Karpas-422 (cell line): Measurements from ENCODE around the gene ATF5. TPM values are rescaled to one million over a fixed set of nuclear protein-coding genes. Genes with fewer than 3 reads are reported as not detected.

Source experiments
- DNase-seq: peaks from one replicate; pipeline ENCODE4 v3.0.0-alpha.2; 2015
- H2AFZ ChIP-seq: fragments of 200-600 bp; sonication (generic); 2 replicates; pipeline ENCODE4 v1.6.1; 2014; ENCODE audit warnings: antibody characterized with exemption, low read length, mixed read lengths
- H3K27ac ChIP-seq: fragments of 200-600 bp; sonication (generic); 2 replicates; pipeline ENCODE4 v1.5.1; 2014; ENCODE audit warnings: mild to moderate bottlenecking, low read length, moderate library complexity
- H3K27me3 ChIP-seq: fragments of 200-600 bp; sonication (generic); 2 replicates; pipeline ENCODE4 v1.6.1; 2014; ENCODE audit warnings: low read length, mixed read lengths
- H3K36me3 ChIP-seq: fragments of 200-600 bp; sonication (generic); 2 replicates; pipeline ENCODE4 v1.6.1; 2014; ENCODE audit warnings: low read length, mixed read lengths; ENCODE audit not compliant: insufficient read depth
- H3K4me1 ChIP-seq: fragments of 200-600 bp; sonication (generic); 2 replicates; pipeline ENCODE4 v1.6.1; 2014; ENCODE audit warnings: mild to moderate bottlenecking, low read length, mixed read lengths
- H3K4me2 ChIP-seq: fragments of 200-600 bp; sonication (generic); 2 replicates; pipeline ENCODE4 v1.6.1; 2014; ENCODE audit warnings: low read length, low read depth, mild to moderate bottlenecking; ENCODE audit not compliant: poor library complexity, severe bottlenecking
- H3K4me3 ChIP-seq: fragments of 200-600 bp; sonication (generic); 2 replicates; pipeline ENCODE4 v1.5.1; 2014; ENCODE audit warnings: mild to moderate bottlenecking, antibody characterized with exemption, low read length, mixed read lengths
- H3K79me2 ChIP-seq: fragments of 200-600 bp; sonication (generic); 2 replicates; pipeline ENCODE4 v1.6.1; 2014; ENCODE audit warnings: mild to moderate bottlenecking, low read length, mixed read lengths
- H3K9ac ChIP-seq: fragments of 200-600 bp; sonication (generic); 2 replicates; pipeline ENCODE4 v1.6.0; 2014; ENCODE audit warnings: low read length
- H3K9me2 ChIP-seq: fragments of 200-600 bp; sonication (generic), shearing (Covaris generic); replicated peaks from 2 replicates; pipeline ENCODE4 v1.6.0; 2014; ENCODE audit warnings: mild to moderate bottlenecking, low read length, moderate library complexity; ENCODE audit not compliant: insufficient read depth
- H3K9me3 ChIP-seq: fragments of 300-700, 200-600 bp; sonication (generic); 2 replicates; pipeline ENCODE4 v1.6.1; 2014; ENCODE audit warnings: low read length, mixed read lengths
- H4K20me1 ChIP-seq: fragments of 200-600 bp; sonication (generic); 2 replicates; pipeline ENCODE4 v1.6.1; 2014; ENCODE audit warnings: mild to moderate bottlenecking, antibody characterized with exemption, low read length, low read depth; ENCODE audit not compliant: insufficient read depth
- total RNA-seq: library from RNA; depleted of rRNA; stranded (reverse); fragments of >200 nt; shearing (Covaris generic); gene quantifications from 2 replicates; pipeline ENCODE4 v1.2.3, GENCODE V29; 2014; ENCODE audit warnings: low replicate concordance

ATF5 gene
- total RNA-seq, 1 experiment from 2014 or later, result 537 TPM

DNA sequence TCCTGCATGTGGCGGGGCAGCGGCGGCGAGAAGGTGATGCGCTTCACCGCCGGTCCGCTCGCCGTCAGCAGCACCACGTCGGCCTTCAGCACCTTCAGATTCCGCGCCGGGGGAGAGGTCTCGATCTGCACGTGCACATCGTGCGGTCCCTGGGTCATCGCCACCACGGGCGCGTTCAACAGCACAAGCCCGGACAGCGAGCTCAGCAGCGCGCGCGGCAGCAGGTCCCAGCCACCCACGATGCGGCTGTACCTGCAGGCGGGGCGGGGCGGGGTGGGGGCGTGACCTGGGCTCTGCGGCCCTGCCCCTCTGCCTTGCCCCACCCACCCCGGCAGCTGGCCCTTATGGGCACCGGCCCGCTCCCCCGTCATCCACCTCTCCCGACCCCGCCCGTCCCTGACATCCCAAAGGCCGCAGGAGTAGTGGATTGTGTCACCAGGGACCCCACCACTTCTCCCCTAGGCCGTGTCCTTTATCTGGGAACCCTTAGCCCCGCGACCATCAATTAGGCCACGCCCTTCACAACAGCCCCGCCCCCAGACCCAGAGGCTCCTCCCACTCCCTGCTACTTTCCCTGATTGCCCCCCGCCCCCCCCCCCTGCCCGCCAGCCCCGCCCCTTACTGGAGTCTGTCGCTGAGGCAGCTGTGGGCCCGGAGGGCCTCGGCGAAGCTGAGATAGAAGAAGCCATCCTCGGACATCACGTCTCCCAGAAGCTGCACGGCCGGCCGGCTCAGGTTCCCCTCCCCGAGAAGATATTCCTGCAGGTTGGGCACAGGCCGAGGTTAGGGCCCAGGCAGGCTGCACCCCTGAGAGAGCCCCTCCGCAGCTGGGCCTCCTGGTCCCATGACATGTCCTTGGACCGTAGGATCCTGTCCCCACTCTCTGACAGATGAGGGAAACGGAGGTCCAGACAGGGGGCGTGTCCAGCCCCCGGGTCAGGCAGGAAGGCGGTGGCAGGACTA, 38.4 kb upstream of the ATF5 start:
- Histone ChIP-seq H3K79me2 (no peaks in the 10 kb centered on the region), H3K4me2 (peak overlapping the region; percentile 70), H3K4me1 (peaks cover 21% of the 10 kb centered on the region), H3K9me3 (no peaks in the 10 kb centered on the region), H2AFZ (peak overlapping the region; percentile 88; the same call in 1 of the 2 replicates), H3K27ac (no peak overlapping the region), H3K9ac (peak overlapping the region; percentile 62), H4K20me1 (peaks cover 17% of the 10 kb centered on the region; the same call in 1 of the 2 replicates), H3K9me2 (no peaks in the 10 kb centered on the region), H3K4me3 (peak overlapping the region; percentile 66), H3K27me3 (peaks cover 3% of the 10 kb centered on the region; the same call in 1 of the 2 replicates), H3K36me3 (no peaks in the 10 kb centered on the region)
- peak; percentile 92 for DNase-seq

DNA sequence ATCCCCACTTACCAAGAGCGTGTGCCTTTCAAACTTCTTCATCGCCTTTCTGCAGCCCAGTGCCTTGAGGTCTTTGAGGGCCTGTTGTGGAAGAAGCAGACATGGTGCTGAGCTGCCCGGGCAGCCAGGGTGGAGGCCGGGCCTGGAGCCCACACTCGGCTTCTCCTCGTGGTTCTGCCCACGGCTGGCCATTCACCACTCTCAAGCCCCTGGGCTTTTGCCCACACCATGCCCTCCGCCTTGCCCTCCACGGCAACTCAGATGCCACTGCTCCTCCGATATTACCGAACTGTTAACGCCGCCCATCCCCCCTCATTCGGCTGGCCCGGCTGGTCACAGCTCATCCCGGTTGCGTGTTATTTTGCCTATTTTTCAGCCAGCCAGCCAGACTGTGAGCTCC, 37.6 kb upstream of the ATF5 start:
- H2AFZ ChIP-seq, result no peak overlapping the region

DNA sequence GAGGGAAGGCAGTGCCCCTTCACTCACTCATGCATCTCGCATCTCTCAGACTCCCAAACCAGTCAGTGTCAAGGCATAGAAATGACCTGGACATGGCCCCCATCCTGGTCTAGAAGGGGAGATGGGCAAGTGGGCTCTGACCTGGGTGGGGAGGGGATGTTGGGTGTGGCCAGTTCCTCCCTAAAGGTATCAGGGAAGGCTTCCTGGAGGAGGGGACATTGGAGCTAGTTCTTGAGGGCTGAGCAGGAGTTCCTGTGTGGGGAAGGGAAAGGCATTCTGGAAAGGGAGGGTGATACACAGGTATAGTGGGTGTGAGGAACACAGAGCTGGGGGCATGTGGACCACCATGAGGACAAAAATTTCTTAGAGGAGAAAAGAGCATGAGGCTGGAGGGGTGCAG, 36.3 kb upstream of the ATF5 start:
- peaks cover 30% of the 10 kb centered on the region for H3K4me1 ChIP-seq
- H3K4me3 ChIP-seq, result no peak overlapping the region
- H3K9me3 ChIP-seq, result no peaks in the 10 kb centered on the region

More for the DNA sequence above, 37.6 kb upstream of the ATF5 start:
- Histone ChIP-seq H3K4me3 (no peak overlapping the region), H3K9me3 (no peaks in the 10 kb centered on the region), H3K27ac (no peak overlapping the region), H3K36me3 (no peaks in the 10 kb centered on the region), H3K9ac (no peak overlapping the region), H3K4me1 (peaks cover 21% of the 10 kb centered on the region), H4K20me1 (peaks cover 19% of the 10 kb centered on the region; the same call in 1 of the 2 replicates), H3K4me2 (no peak overlapping the region), H3K79me2 (no peaks in the 10 kb centered on the region), H3K9me2 (no peaks in the 10 kb centered on the region), H3K27me3 (peaks cover 3% of the 10 kb centered on the region; the same call in 1 of the 2 replicates)
- DNase-seq, result no peak

DNA sequence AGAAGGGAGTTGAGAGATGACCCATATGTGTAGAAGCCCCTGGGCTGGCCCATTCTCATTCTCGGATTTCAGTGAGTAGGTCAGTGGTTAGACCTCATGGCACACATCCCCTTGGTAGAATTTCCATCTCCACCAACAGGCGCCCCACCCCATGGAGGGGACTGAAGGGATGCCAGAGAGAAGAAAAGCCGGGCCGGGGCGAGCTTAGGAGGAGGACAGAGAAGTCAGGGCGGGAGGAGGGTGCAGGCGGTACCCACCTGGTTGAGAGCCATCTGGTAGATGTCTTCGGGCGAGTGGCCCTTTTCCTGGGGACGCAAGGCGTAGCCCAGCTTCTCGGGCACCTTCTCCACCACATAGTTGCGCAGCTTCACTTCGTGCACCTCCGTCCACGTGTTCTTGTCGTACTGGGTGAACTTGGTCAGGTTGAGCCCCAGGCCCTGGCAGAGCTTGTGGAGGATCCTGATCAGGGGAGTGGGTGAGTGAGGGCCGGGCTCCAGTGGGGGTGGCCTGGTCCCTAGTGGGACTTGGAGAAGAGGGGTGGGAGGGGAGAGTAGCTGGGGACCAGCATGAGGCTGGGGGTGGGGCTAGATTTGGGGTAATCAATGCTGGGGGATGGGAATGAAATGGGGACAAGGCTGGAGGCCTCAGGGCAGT, 34.9 kb upstream of the ATF5 start:
- Histone ChIP-seq H3K4me1 (peaks cover 26% of the 10 kb centered on the region), H3K27ac (no peak overlapping the region), H3K4me3 (no peak overlapping the region), H3K36me3 (no peaks in the 10 kb centered on the region), H3K27me3 (peaks cover 3% of the 10 kb centered on the region; the same call in 1 of the 2 replicates), H3K9ac (no peak overlapping the region), H3K4me2 (no peak overlapping the region), H2AFZ (no peak overlapping the region), H3K9me2 (no peaks in the 10 kb centered on the region), H4K20me1 (0 out of 2 replicates have a peak, but pooled peaks cover 10% of the 10 kb centered on the region), H3K9me3 (no peaks in the 10 kb centered on the region), H3K79me2 (no peaks in the 10 kb centered on the region)
- no peak for DNase-seq

More for the DNA sequence above, 36.3 kb upstream of the ATF5 start:
- H2AFZ ChIP-seq, result no peak overlapping the region
- H3K9me2 ChIP-seq, result no peaks in the 10 kb centered on the region
- no peaks in the 10 kb centered on the region for H3K36me3 ChIP-seq
- H3K79me2 ChIP-seq, result no peaks in the 10 kb centered on the region
- no peak overlapping the region for H3K27ac ChIP-seq
- no peak for DNase-seq
- no peak overlapping the region for H3K9ac ChIP-seq
- no peak overlapping the region for H3K4me2 ChIP-seq
- H4K20me1 ChIP-seq, result 0 out of 2 replicates have a peak, but pooled peaks cover 12% of the 10 kb centered on the region
- H3K27me3 ChIP-seq, result peaks cover 3% of the 10 kb centered on the region; the same call in 1 of the 2 replicates

DNA sequence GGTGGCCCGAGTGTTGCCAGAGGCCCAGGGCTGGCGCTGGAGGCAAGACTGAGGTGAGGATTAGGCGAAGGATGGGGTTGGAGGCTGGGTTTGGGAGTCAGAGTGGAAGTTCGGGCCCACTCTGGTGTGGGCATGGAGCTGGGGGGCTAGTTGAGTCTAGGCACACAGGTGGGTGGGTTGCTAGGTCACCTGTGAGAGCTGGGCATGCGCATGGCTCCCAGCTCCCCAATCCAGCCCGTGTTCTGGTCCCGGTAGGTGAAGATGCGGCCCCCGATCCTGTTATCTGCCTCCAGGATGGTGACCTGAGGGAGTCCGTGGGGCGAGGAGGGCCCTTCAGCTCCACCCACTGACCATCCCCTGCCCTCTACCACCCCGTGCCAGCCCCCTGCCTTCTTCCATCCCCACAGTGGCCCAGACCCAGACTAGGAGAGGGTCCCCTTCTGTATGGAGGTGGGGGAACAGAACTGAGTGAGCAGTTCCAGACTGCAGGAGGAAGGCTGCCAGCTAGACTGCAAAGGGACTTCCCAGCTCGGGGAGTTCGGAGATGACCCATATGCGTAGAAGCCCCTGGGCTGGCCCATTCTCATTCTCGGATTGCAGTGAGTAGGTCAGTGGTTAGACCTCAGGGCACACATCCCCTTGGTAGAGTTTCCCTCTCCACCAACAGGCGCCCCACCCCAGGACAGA, 34.0 kb upstream of the ATF5 start:
- Histone ChIP-seq H3K79me2 (no peaks in the 10 kb centered on the region), H3K27me3 (peaks cover 3% of the 10 kb centered on the region; the same call in 1 of the 2 replicates), H3K4me2 (no peak overlapping the region), H2AFZ (no peak overlapping the region), H3K27ac (no peak overlapping the region), H3K36me3 (no peaks in the 10 kb centered on the region), H3K4me1 (peaks cover 22% of the 10 kb centered on the region), H3K9me2 (no peaks in the 10 kb centered on the region), H3K9ac (no peak overlapping the region), H4K20me1 (0 out of 2 replicates have a peak, but pooled peaks cover 10% of the 10 kb centered on the region), H3K9me3 (no peaks in the 10 kb centered on the region), H3K4me3 (no peak overlapping the region)
- no peak for DNase-seq

DNA sequence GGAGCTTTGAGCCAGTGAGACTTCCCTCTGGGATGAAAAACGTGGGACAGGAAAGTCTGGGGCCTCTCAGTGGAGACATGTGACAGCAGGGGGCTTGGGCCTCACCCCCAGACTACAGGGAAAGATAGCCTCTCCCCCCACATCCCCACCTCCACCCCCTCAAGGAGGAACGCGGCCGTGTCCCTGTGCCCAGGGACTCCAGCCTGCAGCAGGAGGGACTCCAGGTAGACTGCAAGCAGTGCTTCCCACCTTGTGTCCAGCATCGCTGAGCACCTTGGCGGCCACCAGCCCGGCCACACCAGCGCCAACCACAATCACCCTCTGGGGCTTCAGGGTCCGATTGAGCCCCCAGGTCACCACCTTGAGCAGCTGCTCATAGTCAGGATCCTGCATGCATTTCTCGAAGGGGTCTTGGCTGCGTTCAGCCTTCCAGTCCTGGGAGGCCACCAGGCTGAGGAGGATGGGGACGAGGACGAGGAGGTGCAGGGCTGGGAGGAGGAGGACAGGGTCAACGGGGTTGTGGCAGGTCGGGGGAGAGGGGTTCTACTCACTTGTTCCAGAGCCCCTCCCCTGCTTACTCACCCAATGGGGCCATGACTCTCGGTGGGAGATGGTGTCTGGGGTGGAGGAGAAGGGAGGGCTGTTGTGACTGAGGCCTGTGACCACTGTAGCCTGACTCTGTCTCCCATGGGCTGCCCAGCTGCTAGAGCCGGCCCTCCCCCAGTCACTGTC, 33.3 kb upstream of the ATF5 start:
- no peaks in the 10 kb centered on the region for H3K9me3 ChIP-seq
- H3K27me3 ChIP-seq, result peaks cover 3% of the 10 kb centered on the region; the same call in 1 of the 2 replicates
- DNase-seq, result no peak
- H3K4me2 ChIP-seq, result no peak overlapping the region
- H3K79me2 ChIP-seq, result no peaks in the 10 kb centered on the region
- no peak overlapping the region for H3K9ac ChIP-seq
- no peak overlapping the region for H3K27ac ChIP-seq
- peaks cover 16% of the 10 kb centered on the region for H3K4me1 ChIP-seq
- H3K4me3 ChIP-seq, result no peak overlapping the region
- 0 out of 2 replicates have a peak, but pooled peaks cover 10% of the 10 kb centered on the region for H4K20me1 ChIP-seq
- no peak overlapping the region for H2AFZ ChIP-seq
- no peaks in the 10 kb centered on the region for H3K36me3 ChIP-seq
- H3K9me2 ChIP-seq, result no peaks in the 10 kb centered on the region

DNA sequence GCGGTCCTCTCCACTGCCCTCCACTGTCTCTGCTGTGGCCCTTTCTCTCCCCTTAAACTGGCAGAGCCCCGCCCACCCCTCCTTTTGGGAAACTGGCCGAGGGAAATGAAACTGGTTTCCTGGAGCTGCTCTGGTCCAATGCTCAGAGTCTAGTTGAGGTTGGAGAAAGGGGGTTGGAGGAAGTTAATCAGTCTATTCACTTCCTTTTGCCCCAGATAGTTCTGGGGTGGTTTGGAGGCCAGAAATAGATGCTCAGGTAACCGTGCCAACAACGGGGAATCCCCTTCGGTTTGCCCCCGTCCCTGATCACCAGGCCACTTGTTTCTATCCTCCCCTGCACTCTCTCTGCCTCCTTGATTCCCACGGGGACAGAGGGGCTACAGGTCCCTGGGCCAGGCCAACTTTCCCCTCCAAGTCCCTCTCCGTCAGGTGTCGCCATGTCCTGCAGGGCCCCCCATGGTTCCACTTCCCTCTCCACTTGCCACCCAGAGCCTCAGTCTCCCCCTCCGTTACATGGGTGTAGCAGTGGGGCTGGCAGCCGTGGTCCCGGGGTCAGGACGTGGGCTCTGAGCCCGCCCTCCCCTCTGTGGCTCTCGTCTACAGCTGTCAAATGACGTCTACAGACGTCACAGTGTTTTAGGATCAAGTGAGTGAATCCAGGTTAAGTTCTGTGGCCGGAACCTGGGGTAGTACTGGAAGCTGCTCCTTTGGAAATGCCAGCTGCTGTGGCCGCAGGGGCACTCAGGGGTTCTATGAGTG, 32.0 kb upstream of the ATF5 start, which contains the start of gene IL4I1:
Gene IL4I1 (minus strand): TSS at position 25 of the 759 bp plus-strand sequence. CDS start 727 bp downstream, outside the sequence.
- peaks cover 3% of the 10 kb centered on the region; the same call in 1 of the 2 replicates for H3K27me3 ChIP-seq
- no peak for DNase-seq
- no peaks in the 10 kb centered on the region for H3K36me3 ChIP-seq
- H3K79me2 ChIP-seq, result no peaks in the 10 kb centered on the region
- no peak within 1 kb of the TSS for H3K4me3 ChIP-seq
- H3K4me1 ChIP-seq, result peaks cover 11% of the 10 kb centered on the region
- H2AFZ ChIP-seq, result no peak within 1 kb of the TSS
- H3K27ac ChIP-seq, result no peak within 1 kb of the TSS
- no peak within 1 kb of the TSS for H3K9ac ChIP-seq
- no peaks in the 10 kb centered on the region for H3K9me3 ChIP-seq
- peak within 1 kb of the TSS; percentile 19 for H3K4me2 ChIP-seq
- H3K9me2 ChIP-seq, result no peaks in the 10 kb centered on the region
- 0 out of 2 replicates have a peak, but pooled peaks cover 10% of the 10 kb centered on the region for H4K20me1 ChIP-seq
